Peyer's patch (tissue), 4 donors: ENCODE measurements around the gene KCNK1. TPM values are rescaled to one million over a fixed set of nuclear protein-coding genes. Genes with fewer than 3 reads are reported as not detected.

Source experiments
- DNase-seq, 3 donors: peaks; one replicate each; pipeline ENCODE4 v3.0.0-alpha.2; 2017 to 2019
- H3K27ac ChIP-seq, 4 donors: fragments of 200-600 bp; sonication (generic); one replicate each; pipeline ENCODE4 v1.5.1; 2016 to 2019
- H3K27me3 ChIP-seq, 2 donors: fragments of 200-600 bp; sonication (generic); one replicate each; pipeline ENCODE4 v1.5.1; 2019
- H3K36me3 ChIP-seq, 3 donors: fragments of 200-600 bp; sonication (generic); one replicate each; pipeline ENCODE4 v1.5.1; 2016 to 2019
- H3K4me1 ChIP-seq, 4 donors: fragments of 200-600 bp; sonication (generic); one replicate each; pipeline ENCODE4 v1.5.1; 2016 to 2019
- H3K4me3 ChIP-seq, 4 donors: fragments of 200-600 bp; sonication (generic); 1 replicate in 3 of 4; 2 replicates in 1 of 4; pipeline ENCODE4 v1.5.1; 2016 to 2019; ENCODE audit warnings: mild to moderate bottlenecking in 1 of 4
- H3K9me3 ChIP-seq, 4 donors: fragments of 200-600 bp; sonication (generic); one replicate each; pipeline ENCODE4 v1.5.1; 2016 to 2019; ENCODE audit warnings: mild to moderate bottlenecking in 1 of 4
- CTCF ChIP-seq, 6 experiments: fragments of 450-650 bp in 4 of 6; fragments of 200-600 bp in 2 of 6; sonication (generic) in 1 of 6; IDR thresholded peaks; one replicate each; pipeline ENCODE4 v1.5.1; 2017 to 2019; ENCODE audit warnings: antibody characterized with exemption in 6 of 6, mild to moderate bottlenecking in 3 of 6, moderate library complexity in 1 of 6
- POLR2A ChIP-seq, 2 donors: fragments of 450-650 bp; IDR thresholded peaks; one replicate each; pipeline ENCODE4 v1.5.1; 2017; ENCODE audit warnings: antibody characterized with exemption in 2 of 2, mild to moderate bottlenecking in 2 of 2, moderate library complexity in 2 of 2
- total RNA-seq, 4 donors: library from RNA; depleted of rRNA; stranded (reverse); fragments of >200 nt; gene quantifications; one replicate each; pipeline ENCODE4 v1.1.0, GENCODE V29; 2016

The KCNK1 gene
- total RNA-seq, 4 donors from 2014 or later, result 17.2 to 22.2 (median 17.2) TPM; not detected in 1

GRCh38 chr1:233570706-233571105 lies 43.2 kb upstream of the KCNK1 start:
- no peak overlapping the region for H3K27ac ChIP-seq
- no peak for DNase-seq
- H3K9me3 ChIP-seq, result no peaks in the 10 kb centered on the region
- TF ChIP-seq POLR2A (IDR thresholded peaks at IDR 0.05), result no peak
- no peak for TF ChIP-seq CTCF (IDR thresholded peaks at IDR 0.05)
- H3K4me1 ChIP-seq, result no peaks in the 10 kb centered on the region
- H3K27me3 ChIP-seq, result no peaks in the 10 kb centered on the region
- H3K36me3 ChIP-seq, result no peaks in the 10 kb centered on the region
- H3K4me3 ChIP-seq, result no peak overlapping the region

DNA sequence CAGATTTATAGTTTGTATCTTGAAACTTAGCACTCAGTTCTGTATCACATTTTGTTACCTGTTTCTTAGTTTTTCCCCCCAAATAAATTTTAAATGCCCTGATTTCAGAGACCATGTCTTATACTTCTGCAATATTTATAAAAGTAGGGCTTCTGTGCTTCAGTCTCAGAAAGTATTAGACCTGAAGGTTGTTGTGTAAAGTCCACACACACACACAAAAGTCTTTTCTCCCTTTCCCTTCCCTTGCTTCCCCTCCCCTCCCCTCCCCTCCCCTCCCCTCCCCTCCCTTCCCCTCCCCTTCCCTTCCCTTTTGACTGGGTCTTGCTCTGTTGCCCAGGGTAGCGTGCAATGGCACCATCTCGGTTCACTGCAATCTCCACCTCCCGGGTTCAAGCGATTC lies 41.0 kb upstream of the KCNK1 start:
- Histone ChIP-seq H3K9me3 (no peaks in the 10 kb centered on the region), H3K27ac (no peak overlapping the region), H3K4me3 (no peak overlapping the region), H3K36me3 (no peaks in the 10 kb centered on the region), H3K27me3 (no peaks in the 10 kb centered on the region), H3K4me1 (no peaks in the 10 kb centered on the region)
- TF ChIP-seq POLR2A (IDR thresholded peaks at IDR 0.05) (no peak), CTCF (IDR thresholded peaks at IDR 0.05) (no peak)
- no peak for DNase-seq

DNA sequence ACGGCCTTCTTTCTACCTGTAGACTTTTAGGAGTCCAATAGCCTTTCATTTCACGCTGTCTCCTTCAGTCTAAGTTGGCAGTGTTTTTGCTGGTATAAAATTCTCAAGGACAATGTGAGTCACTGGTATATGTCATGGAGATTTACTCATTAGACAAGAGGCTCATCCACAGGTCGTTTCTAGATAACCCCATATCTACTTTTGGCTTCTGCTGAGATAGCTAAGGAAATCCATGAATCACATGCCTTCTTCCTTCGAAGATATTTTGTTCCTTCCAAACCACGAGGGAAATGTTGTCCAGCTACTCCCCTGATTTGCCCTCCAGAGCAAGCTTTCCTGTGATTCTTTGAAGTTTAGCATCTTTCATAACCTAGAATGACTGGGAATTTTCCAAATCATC lies 38.5 kb upstream of the KCNK1 start:
- Histone ChIP-seq H3K4me3 (no peak overlapping the region), H3K4me1 (no peaks in the 10 kb centered on the region), H3K27me3 (no peaks in the 10 kb centered on the region), H3K9me3 (no peaks in the 10 kb centered on the region), H3K27ac (no peak overlapping the region), H3K36me3 (no peaks in the 10 kb centered on the region)
- DNase-seq, result no peak
- no peak for TF ChIP-seq POLR2A (IDR thresholded peaks at IDR 0.05)
- no peak for TF ChIP-seq CTCF (IDR thresholded peaks at IDR 0.05)

DNA sequence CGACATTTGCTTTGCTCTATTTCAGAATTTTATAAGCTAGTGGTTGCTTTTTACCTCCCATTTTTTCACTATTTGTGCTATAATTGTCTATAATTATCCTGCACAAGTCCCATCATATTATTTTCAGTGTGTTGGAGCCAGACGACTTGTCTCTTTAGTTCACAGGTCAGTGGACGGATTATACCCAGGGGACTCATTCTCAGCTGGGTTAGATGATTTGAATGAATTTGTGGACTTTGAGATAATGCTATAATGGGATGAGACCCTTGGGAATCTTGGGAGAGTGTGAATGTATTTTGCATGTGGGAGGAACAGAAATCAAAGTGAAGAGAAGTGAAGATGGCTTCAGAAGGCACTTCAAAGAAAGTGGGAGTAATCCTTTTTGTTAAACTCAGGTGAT lies 31.5 kb upstream of the KCNK1 start:
- no peaks in the 10 kb centered on the region for H3K4me1 ChIP-seq
- DNase-seq, result no peak
- TF ChIP-seq CTCF (IDR thresholded peaks at IDR 0.05) (no peak), POLR2A (IDR thresholded peaks at IDR 0.05) (no peak)
- H3K27me3 ChIP-seq, result no peaks in the 10 kb centered on the region
- H3K36me3 ChIP-seq, result no peaks in the 10 kb centered on the region
- H3K27ac ChIP-seq, result no peak overlapping the region
- no peak overlapping the region for H3K4me3 ChIP-seq
- H3K9me3 ChIP-seq, result no peaks in the 10 kb centered on the region

DNA sequence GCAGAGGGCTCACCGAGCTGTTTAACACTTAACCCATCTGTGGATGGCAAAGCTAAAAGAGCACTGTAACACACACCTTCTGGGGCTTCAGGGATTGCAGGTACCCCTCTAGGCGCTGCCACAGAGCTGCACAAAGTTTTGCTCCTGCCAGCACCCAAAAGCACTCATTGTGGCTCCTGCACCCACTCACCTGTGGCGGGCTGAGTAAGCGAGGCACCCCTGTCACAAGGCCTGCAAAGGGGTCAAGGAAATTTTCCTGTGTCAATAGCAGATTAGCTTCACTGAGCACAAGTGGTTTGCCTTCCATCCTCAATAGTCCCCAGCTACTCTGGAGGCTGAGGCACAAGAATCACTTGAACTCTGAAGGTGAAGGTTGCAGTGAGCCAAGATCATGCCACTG lies 29.5 kb upstream of the KCNK1 start:
- Histone ChIP-seq H3K4me1 (no peaks in the 10 kb centered on the region), H3K4me3 (no peak overlapping the region), H3K27ac (no peak overlapping the region), H3K27me3 (no peaks in the 10 kb centered on the region), H3K9me3 (no peaks in the 10 kb centered on the region), H3K36me3 (no peaks in the 10 kb centered on the region)
- no peak for TF ChIP-seq POLR2A (IDR thresholded peaks at IDR 0.05)
- no peak for TF ChIP-seq CTCF (IDR thresholded peaks at IDR 0.05)
- no peak for DNase-seq

- no peak for DNase-seq
- TF ChIP-seq POLR2A (IDR thresholded peaks at IDR 0.05) (no peak), CTCF (IDR thresholded peaks at IDR 0.05) (no peak)
- no peaks in the 10 kb centered on the region for H3K36me3 ChIP-seq
- H3K4me3 ChIP-seq, result no peak overlapping the region
- no peak overlapping the region for H3K27ac ChIP-seq
- H3K9me3 ChIP-seq, result no peaks in the 10 kb centered on the region
- no peaks in the 10 kb centered on the region for H3K27me3 ChIP-seq
- H3K4me1 ChIP-seq, result no peaks in the 10 kb centered on the region
Measured at GRCh38 chr1:233584931-233585330, 29.0 kb upstream of the KCNK1 start.
